GM23338 (cell line): ENCODE results near the gene ABI2. TPM values are rescaled to one million over a fixed set of nuclear protein-coding genes. Genes with fewer than 3 reads are reported as not detected.

Experiments used
- ATAC-seq: fragments of 200-7000 bp; cut with Tn5 transposase; 3 replicates; pipeline ENCODE4 v1.9.1; 2020
- DNase-seq: peaks from one replicate; pipeline ENCODE4 v3.0.0-alpha.2; 2015; ENCODE audit warnings: low spot score
- H2AFZ ChIP-seq: fragments of 200-600 bp; sonication (generic); 2 replicates; pipeline ENCODE4 v1.8.0; 2016; ENCODE audit warnings: antibody characterized with exemption, mild to moderate bottlenecking, moderate library complexity
- H3F3A ChIP-seq: fragments of 200-600 bp; sonication (generic); replicated peaks from 2 replicates; pipeline ENCODE4 v1.8.0; 2017; ENCODE audit warnings: antibody characterized with exemption, mixed run types, low read depth
- H3K27ac ChIP-seq: fragments of 200-600 bp; sonication (generic); 2 replicates; pipeline ENCODE4 v1.6.1; 2016; ENCODE audit warnings: low read depth
- H3K27me3 ChIP-seq: fragments of 200-600 bp; sonication (generic); 2 replicates; pipeline ENCODE4 v1.8.0; 2016; ENCODE audit warnings: mild to moderate bottlenecking, mixed run types, moderate library complexity; ENCODE audit not compliant: insufficient read depth
- H3K36me3 ChIP-seq: fragments of 200-600 bp; sonication (generic); 2 replicates; pipeline ENCODE4 v1.8.0; 2016; ENCODE audit warnings: mild to moderate bottlenecking; ENCODE audit not compliant: insufficient read depth
- H3K4me1 ChIP-seq: fragments of 200-600 bp; sonication (generic); 2 replicates; pipeline ENCODE4 v1.8.0; 2016; ENCODE audit warnings: mild to moderate bottlenecking, moderate library complexity; ENCODE audit not compliant: insufficient read depth
- H3K4me2 ChIP-seq: fragments of 200-600 bp; sonication (generic); 2 replicates; pipeline ENCODE4 v1.7.1; 2017; ENCODE audit warnings: mixed run types
- H3K4me3 ChIP-seq: fragments of 200-600 bp; sonication (generic); 2 replicates; pipeline ENCODE4 v1.6.1; 2016; ENCODE audit warnings: mixed run types
- H3K79me2 ChIP-seq: fragments of 200-600 bp; sonication (generic); replicated peaks from 2 replicates; pipeline ENCODE4 v1.8.0; 2017; ENCODE audit warnings: mild to moderate bottlenecking; ENCODE audit not compliant: insufficient read depth
- H3K9me2 ChIP-seq: fragments of 200-600 bp; sonication (generic); 2 replicates; pipeline ENCODE4 v1.8.0; 2017; ENCODE audit not compliant: insufficient read depth
- H4K20me1 ChIP-seq: fragments of 200-600 bp; sonication (generic); replicated peaks from 2 replicates; pipeline ENCODE4 v1.8.0; 2017; ENCODE audit warnings: mild to moderate bottlenecking; ENCODE audit not compliant: insufficient read depth
- H3K27ac Mint-ChIP-seq: 2 replicates; pipeline ENCODE4 v1.8.0; 2020; ENCODE audit warnings: inconsistent platforms, mild to moderate bottlenecking, moderate library complexity, mixed read lengths
- H3K27me3 Mint-ChIP-seq: 3 replicates; pipeline ENCODE4 v1.8.0; 2022; ENCODE audit warnings: low read depth, mild to moderate bottlenecking, moderate library complexity, mixed read lengths, inconsistent platforms; ENCODE audit not compliant: insufficient read depth, poor library complexity
- H3K36me3 Mint-ChIP-seq: 3 replicates; pipeline ENCODE4 v1.8.0; 2021; ENCODE audit warnings: low read depth, mild to moderate bottlenecking, inconsistent platforms, moderate library complexity, mixed read lengths
- H3K4me1 Mint-ChIP-seq: 3 replicates; pipeline ENCODE4 v1.8.0; 2020; ENCODE audit warnings: mild to moderate bottlenecking, inconsistent platforms, mixed read lengths
- H3K4me3 Mint-ChIP-seq: 3 replicates; pipeline ENCODE4 v1.8.0; 2021; ENCODE audit warnings: moderate library complexity, mild to moderate bottlenecking, inconsistent platforms, mixed read lengths
- H3K9me3 Mint-ChIP-seq: 3 replicates; pipeline ENCODE4 v1.8.0; 2020; ENCODE audit warnings: moderate library complexity, mild to moderate bottlenecking, inconsistent platforms, mixed read lengths
- CREB1 ChIP-seq: fragments of 250-450 bp; sonication (Bioruptor Pico); IDR thresholded peaks from 2 replicates; pipeline ENCODE4 v1.5.0; 2020; ENCODE audit warnings: low read depth, mild to moderate bottlenecking, moderate library complexity
- EZH2 ChIP-seq: fragments of 200-600 bp; sonication (generic); IDR thresholded peaks from one replicate; pipeline ENCODE4 v1.8.0; 2017; ENCODE audit warnings: antibody characterized with exemption, mild to moderate bottlenecking, low read depth; ENCODE audit not compliant: unreplicated experiment
- EZH2phosphoT487 ChIP-seq: fragments of 200-600 bp; sonication (generic); IDR thresholded peaks from one replicate; pipeline ENCODE4 v1.8.1; 2018; ENCODE audit warnings: antibody characterized with exemption; ENCODE audit not compliant: unreplicated experiment
- POLR2AphosphoS5 ChIP-seq: IDR thresholded peaks from 2 replicates; pipeline ENCODE4 v1.6.1; 2016; ENCODE audit warnings: antibody characterized with exemption, low read depth
- STAT1 ChIP-seq: IDR thresholded peaks from one replicate; pipeline ENCODE4 v1.6.1; 2016; ENCODE audit warnings: antibody characterized with exemption; ENCODE audit not compliant: unreplicated experiment
- ZNF114 ChIP-seq: fragments of 250-450 bp; sonication (Bioruptor Pico); IDR thresholded peaks from 2 replicates; pipeline ENCODE4 v1.5.0; 2020; ENCODE audit warnings: mild to moderate bottlenecking, moderate library complexity
- ZNF331 ChIP-seq: fragments of 250-450 bp; sonication (Bioruptor Pico); IDR thresholded peaks from 2 replicates; pipeline ENCODE4 v1.5.0; 2020; ENCODE audit warnings: low read depth, mild to moderate bottlenecking, moderate library complexity
- polyA plus RNA-seq: library from polyadenylated mRNA; unstranded; fragments of >200 nt; fragmentation: Nextera tagmentation; extraction: Ambion mirVana; gene quantifications from 2 replicates; pipeline ENCODE4 v1.2.1, GENCODE V29; 2016
- total RNA-seq: library from RNA; depleted of rRNA; stranded (reverse); fragments of >200 nt; shearing (Covaris generic); gene quantifications from 2 replicates; pipeline ENCODE4 v1.2.3, GENCODE V29; 2014
- TF ChIP-seq, protein P1 (sequence below): fragments of 250-450 bp; sonication (Bioruptor Pico); IDR thresholded peaks from 2 replicates; pipeline ENCODE4 v1.5.0; 2020; ENCODE audit warnings: mild to moderate bottlenecking, moderate library complexity
- TF ChIP-seq, protein P2 (sequence below): IDR thresholded peaks from one replicate; pipeline ENCODE4 v1.6.1; 2018; ENCODE audit warnings: antibody characterized with exemption; ENCODE audit not compliant: unreplicated experiment
- TF ChIP-seq, protein P3 (sequence below), 2 experiments: fragments of 200-600 bp in 1 of 2; sonication (generic) in 1 of 2; conservative IDR thresholded peaks; 2 replicates each; pipeline versions ENCODE4 v1.5.1 to v1.6.1; 2016 to 2017; ENCODE audit warnings: antibody characterized with exemption in 2 of 2, low read depth in 2 of 2, mild to moderate bottlenecking in 2 of 2, moderate library complexity in 1 of 2

The ABI2 gene
- total and polyA plus RNA-seq, 2 experiments from 2014 or later, result 46.5 to 114 TPM

DNA sequence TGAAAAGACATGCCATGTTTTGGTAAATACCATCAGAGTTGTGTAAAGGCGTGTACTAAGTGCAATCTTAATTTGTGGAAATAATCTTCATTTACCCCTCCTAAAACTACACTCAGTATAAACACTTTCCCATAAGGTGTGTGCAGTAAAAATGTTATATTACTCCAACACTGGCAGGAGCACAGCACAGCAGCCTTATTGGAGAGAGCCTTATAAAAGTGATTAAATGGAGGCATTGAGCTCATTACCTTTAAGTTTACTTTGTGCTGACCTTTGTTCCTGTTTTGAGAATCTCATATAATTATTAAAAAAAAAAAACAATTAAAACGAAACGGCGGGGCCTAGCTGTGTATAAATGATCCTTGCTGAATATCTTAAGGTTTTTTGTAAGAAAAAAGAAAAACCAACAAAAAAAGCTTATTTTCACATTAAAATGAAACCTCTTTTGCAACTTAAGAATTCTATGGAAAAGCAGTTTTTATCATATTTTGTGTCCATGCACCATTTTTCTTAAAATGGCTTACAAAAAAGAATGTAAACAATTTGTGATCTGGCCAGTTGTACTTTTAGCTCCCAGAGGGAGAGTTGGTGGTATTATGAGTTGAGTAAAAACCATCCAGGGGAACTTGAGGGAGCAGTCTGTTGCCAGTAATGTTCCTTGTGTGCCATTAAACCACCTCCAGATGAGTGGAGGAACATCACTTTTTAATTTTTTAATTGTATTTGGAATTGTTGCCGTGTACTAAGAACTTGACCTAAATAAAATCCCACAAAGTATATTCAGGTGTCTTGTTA is 103.4 kb downstream of the ABI2 start:
- Histone ChIP-seq H2AFZ (no peak overlapping the region), H3K79me2 (no peaks in the 10 kb centered on the region), H3K36me3 (no peaks in the 10 kb centered on the region), H3K9me2 (no peaks in the 10 kb centered on the region), H3K4me2 (no peak overlapping the region), H3F3A (no peaks in the 10 kb centered on the region), H3K4me1 (no peaks in the 10 kb centered on the region), H3K27ac (peak overlapping the region; percentile 42; the same call in 1 of the 2 replicates), H3K27me3 (no peaks in the 10 kb centered on the region), H3K4me3 (no peak overlapping the region), H4K20me1 (no peaks in the 10 kb centered on the region)
- ATAC-seq (no peak), DNase-seq (no peak)
- Mint-ChIP-seq H3K27me3 (no peaks in the 10 kb centered on the region), H3K36me3 (peaks cover 38% of the 10 kb centered on the region), H3K9me3 (no peaks in the 10 kb centered on the region), H3K4me1 (no peaks in the 10 kb centered on the region), H3K27ac (no peak overlapping the region), H3K4me3 (no peak overlapping the region)
- TF ChIP-seq CREB1 (CRISPR knock-in tag), result no peak
- no peak for TF ChIP-seq EZH2phosphoT487
- TF ChIP-seq, protein P1, sequence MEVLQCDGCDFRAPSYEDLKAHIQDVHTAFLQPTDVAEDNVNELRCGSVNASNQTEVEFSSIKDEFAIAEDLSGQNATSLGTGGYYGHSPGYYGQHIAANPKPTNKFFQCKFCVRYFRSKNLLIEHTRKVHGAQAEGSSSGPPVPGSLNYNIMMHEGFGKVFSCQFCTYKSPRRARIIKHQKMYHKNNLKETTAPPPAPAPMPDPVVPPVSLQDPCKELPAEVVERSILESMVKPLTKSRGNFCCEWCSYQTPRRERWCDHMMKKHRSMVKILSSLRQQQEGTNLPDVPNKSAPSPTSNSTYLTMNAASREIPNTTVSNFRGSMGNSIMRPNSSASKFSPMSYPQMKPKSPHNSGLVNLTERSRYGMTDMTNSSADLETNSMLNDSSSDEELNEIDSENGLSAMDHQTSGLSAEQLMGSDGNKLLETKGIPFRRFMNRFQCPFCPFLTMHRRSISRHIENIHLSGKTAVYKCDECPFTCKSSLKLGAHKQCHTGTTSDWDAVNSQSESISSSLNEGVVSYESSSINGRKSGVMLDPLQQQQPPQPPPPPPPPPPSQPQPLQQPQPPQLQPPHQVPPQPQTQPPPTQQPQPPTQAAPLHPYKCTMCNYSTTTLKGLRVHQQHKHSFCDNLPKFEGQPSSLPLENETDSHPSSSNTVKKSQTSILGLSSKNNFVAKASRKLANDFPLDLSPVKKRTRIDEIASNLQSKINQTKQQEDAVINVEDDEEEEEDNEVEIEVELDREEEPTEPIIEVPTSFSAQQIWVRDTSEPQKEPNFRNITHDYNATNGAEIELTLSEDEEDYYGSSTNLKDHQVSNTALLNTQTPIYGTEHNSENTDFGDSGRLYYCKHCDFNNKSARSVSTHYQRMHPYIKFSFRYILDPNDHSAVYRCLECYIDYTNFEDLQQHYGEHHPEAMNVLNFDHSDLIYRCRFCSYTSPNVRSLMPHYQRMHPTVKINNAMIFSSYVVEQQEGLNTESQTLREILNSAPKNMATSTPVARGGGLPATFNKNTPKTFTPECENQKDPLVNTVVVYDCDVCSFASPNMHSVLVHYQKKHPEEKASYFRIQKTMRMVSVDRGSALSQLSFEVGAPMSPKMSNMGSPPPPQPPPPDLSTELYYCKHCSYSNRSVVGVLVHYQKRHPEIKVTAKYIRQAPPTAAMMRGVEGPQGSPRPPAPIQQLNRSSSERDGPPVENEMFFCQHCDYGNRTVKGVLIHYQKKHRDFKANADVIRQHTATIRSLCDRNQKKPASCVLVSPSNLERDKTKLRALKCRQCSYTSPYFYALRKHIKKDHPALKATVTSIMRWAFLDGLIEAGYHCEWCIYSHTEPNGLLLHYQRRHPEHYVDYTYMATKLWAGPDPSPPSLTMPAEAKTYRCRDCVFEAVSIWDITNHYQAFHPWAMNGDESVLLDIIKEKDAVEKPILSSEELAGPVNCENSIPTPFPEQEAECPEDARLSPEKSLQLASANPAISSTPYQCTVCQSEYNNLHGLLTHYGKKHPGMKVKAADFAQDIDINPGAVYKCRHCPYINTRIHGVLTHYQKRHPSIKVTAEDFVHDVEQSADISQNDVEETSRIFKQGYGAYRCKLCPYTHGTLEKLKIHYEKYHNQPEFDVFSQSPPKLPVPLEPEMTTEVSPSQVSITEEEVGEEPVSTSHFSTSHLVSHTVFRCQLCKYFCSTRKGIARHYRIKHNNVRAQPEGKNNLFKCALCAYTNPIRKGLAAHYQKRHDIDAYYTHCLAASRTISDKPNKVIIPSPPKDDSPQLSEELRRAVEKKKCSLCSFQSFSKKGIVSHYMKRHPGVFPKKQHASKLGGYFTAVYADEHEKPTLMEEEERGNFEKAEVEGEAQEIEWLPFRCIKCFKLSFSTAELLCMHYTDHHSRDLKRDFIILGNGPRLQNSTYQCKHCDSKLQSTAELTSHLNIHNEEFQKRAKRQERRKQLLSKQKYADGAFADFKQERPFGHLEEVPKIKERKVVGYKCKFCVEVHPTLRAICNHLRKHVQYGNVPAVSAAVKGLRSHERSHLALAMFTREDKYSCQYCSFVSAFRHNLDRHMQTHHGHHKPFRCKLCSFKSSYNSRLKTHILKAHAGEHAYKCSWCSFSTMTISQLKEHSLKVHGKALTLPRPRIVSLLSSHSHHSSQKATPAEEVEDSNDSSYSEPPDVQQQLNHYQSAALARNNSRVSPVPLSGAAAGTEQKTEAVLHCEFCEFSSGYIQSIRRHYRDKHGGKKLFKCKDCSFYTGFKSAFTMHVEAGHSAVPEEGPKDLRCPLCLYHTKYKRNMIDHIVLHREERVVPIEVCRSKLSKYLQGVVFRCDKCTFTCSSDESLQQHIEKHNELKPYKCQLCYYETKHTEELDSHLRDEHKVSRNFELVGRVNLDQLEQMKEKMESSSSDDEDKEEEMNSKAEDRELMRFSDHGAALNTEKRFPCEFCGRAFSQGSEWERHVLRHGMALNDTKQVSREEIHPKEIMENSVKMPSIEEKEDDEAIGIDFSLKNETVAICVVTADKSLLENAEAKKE (CRISPR knock-in tag), result no peak
- no peak for TF ChIP-seq ZNF331 (CRISPR knock-in tag)

DNA sequence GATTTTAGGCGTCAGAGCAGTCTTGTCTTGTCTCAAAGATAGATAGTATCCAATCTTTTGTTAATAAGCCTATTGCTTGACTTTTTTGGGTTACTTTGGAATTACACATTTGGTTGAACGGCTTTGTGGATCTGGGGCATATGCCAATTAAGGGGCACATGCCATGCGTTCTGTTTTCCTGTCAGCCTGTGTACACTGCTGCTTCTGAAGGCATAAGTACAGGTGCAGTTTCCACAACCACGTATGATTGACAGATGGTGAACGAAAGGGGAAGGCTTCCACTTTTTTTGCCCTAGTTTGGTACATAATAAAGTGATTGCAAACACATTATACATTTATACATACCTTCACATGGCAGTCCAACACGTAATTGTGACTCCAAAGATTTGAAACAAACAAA is 104.6 kb downstream of the ABI2 start:
- Histone ChIP-seq H2AFZ (no peak overlapping the region), H3F3A (no peaks in the 10 kb centered on the region), H3K4me1 (no peaks in the 10 kb centered on the region), H3K4me3 (no peak overlapping the region), H3K4me2 (no peak overlapping the region), H4K20me1 (no peaks in the 10 kb centered on the region), H3K36me3 (no peaks in the 10 kb centered on the region), H3K27ac (no peak overlapping the region), H3K79me2 (no peaks in the 10 kb centered on the region), H3K27me3 (no peaks in the 10 kb centered on the region), H3K9me2 (no peaks in the 10 kb centered on the region)
- peaks cover 28% of the 10 kb centered on the region; the same call in 2 of the 3 replicates for H3K36me3 Mint-ChIP-seq
- ATAC-seq, result no peak
- DNase-seq, result no peak
- no peaks in the 10 kb centered on the region; the same call in 2 of the 3 replicates for H3K9me3 Mint-ChIP-seq
- H3K4me1 Mint-ChIP-seq, result no peaks in the 10 kb centered on the region
- no peaks in the 10 kb centered on the region for H3K27me3 Mint-ChIP-seq
- no peak overlapping the region for H3K4me3 Mint-ChIP-seq
- no peak overlapping the region for H3K27ac Mint-ChIP-seq
- no peak for TF ChIP-seq POLR2AphosphoS5
- TF ChIP-seq STAT1, result no peak
- TF ChIP-seq, protein P2, sequence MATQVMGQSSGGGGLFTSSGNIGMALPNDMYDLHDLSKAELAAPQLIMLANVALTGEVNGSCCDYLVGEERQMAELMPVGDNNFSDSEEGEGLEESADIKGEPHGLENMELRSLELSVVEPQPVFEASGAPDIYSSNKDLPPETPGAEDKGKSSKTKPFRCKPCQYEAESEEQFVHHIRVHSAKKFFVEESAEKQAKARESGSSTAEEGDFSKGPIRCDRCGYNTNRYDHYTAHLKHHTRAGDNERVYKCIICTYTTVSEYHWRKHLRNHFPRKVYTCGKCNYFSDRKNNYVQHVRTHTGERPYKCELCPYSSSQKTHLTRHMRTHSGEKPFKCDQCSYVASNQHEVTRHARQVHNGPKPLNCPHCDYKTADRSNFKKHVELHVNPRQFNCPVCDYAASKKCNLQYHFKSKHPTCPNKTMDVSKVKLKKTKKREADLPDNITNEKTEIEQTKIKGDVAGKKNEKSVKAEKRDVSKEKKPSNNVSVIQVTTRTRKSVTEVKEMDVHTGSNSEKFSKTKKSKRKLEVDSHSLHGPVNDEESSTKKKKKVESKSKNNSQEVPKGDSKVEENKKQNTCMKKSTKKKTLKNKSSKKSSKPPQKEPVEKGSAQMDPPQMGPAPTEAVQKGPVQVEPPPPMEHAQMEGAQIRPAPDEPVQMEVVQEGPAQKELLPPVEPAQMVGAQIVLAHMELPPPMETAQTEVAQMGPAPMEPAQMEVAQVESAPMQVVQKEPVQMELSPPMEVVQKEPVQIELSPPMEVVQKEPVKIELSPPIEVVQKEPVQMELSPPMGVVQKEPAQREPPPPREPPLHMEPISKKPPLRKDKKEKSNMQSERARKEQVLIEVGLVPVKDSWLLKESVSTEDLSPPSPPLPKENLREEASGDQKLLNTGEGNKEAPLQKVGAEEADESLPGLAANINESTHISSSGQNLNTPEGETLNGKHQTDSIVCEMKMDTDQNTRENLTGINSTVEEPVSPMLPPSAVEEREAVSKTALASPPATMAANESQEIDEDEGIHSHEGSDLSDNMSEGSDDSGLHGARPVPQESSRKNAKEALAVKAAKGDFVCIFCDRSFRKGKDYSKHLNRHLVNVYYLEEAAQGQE, result no peak
- TF ChIP-seq EZH2, result no peak
- TF ChIP-seq, protein P3, sequence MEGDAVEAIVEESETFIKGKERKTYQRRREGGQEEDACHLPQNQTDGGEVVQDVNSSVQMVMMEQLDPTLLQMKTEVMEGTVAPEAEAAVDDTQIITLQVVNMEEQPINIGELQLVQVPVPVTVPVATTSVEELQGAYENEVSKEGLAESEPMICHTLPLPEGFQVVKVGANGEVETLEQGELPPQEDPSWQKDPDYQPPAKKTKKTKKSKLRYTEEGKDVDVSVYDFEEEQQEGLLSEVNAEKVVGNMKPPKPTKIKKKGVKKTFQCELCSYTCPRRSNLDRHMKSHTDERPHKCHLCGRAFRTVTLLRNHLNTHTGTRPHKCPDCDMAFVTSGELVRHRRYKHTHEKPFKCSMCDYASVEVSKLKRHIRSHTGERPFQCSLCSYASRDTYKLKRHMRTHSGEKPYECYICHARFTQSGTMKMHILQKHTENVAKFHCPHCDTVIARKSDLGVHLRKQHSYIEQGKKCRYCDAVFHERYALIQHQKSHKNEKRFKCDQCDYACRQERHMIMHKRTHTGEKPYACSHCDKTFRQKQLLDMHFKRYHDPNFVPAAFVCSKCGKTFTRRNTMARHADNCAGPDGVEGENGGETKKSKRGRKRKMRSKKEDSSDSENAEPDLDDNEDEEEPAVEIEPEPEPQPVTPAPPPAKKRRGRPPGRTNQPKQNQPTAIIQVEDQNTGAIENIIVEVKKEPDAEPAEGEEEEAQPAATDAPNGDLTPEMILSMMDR (conservative IDR thresholded peaks at IDR 0.05; ENCODE audit: low read depth in 2 of 2), result no peak
- no peak for TF ChIP-seq ZNF114 (CRISPR knock-in tag)
